ENCODE measurements around the gene CTDP1. TPM values are rescaled to one million over a fixed set of nuclear protein-coding genes. Genes with fewer than 3 reads are reported as not detected.

CTDP1 gene
- total RNA-seq, 1 donor from 2014 or later: 23.9 TPM

- peaks cover 37% of the 10 kb centered on the region for H3K9me3 Mint-ChIP-seq (ENCODE audit: low read depth)
- no peak overlapping the region for H3K4me3 Mint-ChIP-seq (ENCODE audit: low read depth)
- H3K4me1 Mint-ChIP-seq (ENCODE audit: low read depth): no peaks in the 10 kb centered on the region
- DNase-seq (ENCODE audit: low spot score, unreplicated experiment): no peak
- H3K27me3 Mint-ChIP-seq: no peaks in the 10 kb centered on the region
- no peak for TF ChIP-seq CTCF (IDR thresholded peaks at IDR 0.05; ENCODE audit: unreplicated experiment)
- peaks cover 31% of the 10 kb centered on the region for H3K36me3 Mint-ChIP-seq (ENCODE audit: insufficient read depth)
- no peak overlapping the region for H3K27ac Mint-ChIP-seq
Observed at GRCh38 chr18:79756826-79757225, 77.2 kb downstream of the CTDP1 start.

- H3K27me3 Mint-ChIP-seq: no peaks in the 10 kb centered on the region
- TF ChIP-seq CTCF (IDR thresholded peaks at IDR 0.05; ENCODE audit: unreplicated experiment): no peak
- no peak overlapping the region for H3K4me3 Mint-ChIP-seq (ENCODE audit: low read depth)
- no peak for DNase-seq (ENCODE audit: low spot score, unreplicated experiment)
- peaks cover 22% of the 10 kb centered on the region for H3K36me3 Mint-ChIP-seq (ENCODE audit: insufficient read depth)
- peaks cover 38% of the 10 kb centered on the region for H3K9me3 Mint-ChIP-seq (ENCODE audit: low read depth)
- H3K4me1 Mint-ChIP-seq (ENCODE audit: low read depth): no peaks in the 10 kb centered on the region
- H3K27ac Mint-ChIP-seq: no peak overlapping the region
Observed at GRCh38 chr18:79760348-79760747, 80.7 kb downstream of the CTDP1 start.

GRCh38 chr18:79760881-79761280 is 81.3 kb downstream of the CTDP1 start:
- H3K27me3 Mint-ChIP-seq: peaks cover 4% of the 10 kb centered on the region
- H3K9me3 Mint-ChIP-seq (ENCODE audit: low read depth): peaks cover 38% of the 10 kb centered on the region
- no peaks in the 10 kb centered on the region for H3K4me1 Mint-ChIP-seq (ENCODE audit: low read depth)
- no peak for DNase-seq (ENCODE audit: low spot score, unreplicated experiment)
- TF ChIP-seq CTCF (IDR thresholded peaks at IDR 0.05; ENCODE audit: unreplicated experiment): no peak
- H3K27ac Mint-ChIP-seq: no peak overlapping the region
- peaks cover 22% of the 10 kb centered on the region for H3K36me3 Mint-ChIP-seq (ENCODE audit: insufficient read depth)
- H3K4me3 Mint-ChIP-seq (ENCODE audit: low read depth): no peak overlapping the region

GRCh38 chr18:79763407-79763806 is 83.8 kb downstream of the CTDP1 start:
- DNase-seq (ENCODE audit: low spot score, unreplicated experiment): no peak
- Mint-ChIP-seq H3K4me1 (ENCODE audit: low read depth) (no peaks in the 10 kb centered on the region), H3K4me3 (ENCODE audit: low read depth) (no peak overlapping the region), H3K9me3 (ENCODE audit: low read depth) (peaks cover 32% of the 10 kb centered on the region), H3K27ac (no peak overlapping the region), H3K36me3 (ENCODE audit: insufficient read depth) (peaks cover 9% of the 10 kb centered on the region), H3K27me3 (peaks cover 11% of the 10 kb centered on the region)
- TF ChIP-seq CTCF (IDR thresholded peaks at IDR 0.05; ENCODE audit: unreplicated experiment): no peak

- no peak for DNase-seq (ENCODE audit: low spot score, unreplicated experiment)
- Mint-ChIP-seq H3K4me3 (ENCODE audit: low read depth) (no peak overlapping the region), H3K27me3 (peaks cover 11% of the 10 kb centered on the region), H3K27ac (no peak overlapping the region), H3K36me3 (ENCODE audit: insufficient read depth) (peaks cover 7% of the 10 kb centered on the region), H3K9me3 (ENCODE audit: low read depth) (peaks cover 30% of the 10 kb centered on the region), H3K4me1 (ENCODE audit: low read depth) (no peaks in the 10 kb centered on the region)
- no peak for TF ChIP-seq CTCF (IDR thresholded peaks at IDR 0.05; ENCODE audit: unreplicated experiment)
Observed at GRCh38 chr18:79764131-79764530, 84.5 kb downstream of the CTDP1 start.

Data from progenitor cell of endocrine pancreas (in vitro differentiated cells).